ENCODE data around the gene DQX1.
A peak's percentile ranks its signal among the peaks of the same experiment; 100 is the strongest.

DQX1 gene

GRCh38 chr2:74530239-74531187 lies 4.5 kb upstream of the DQX1 start:
- no peak for DNase-seq

GRCh38 chr2:74529357-74530238 lies 3.6 kb upstream of the DQX1 start, which contains the start of the genes AUP1 and HTRA2:
AUP1 (minus strand) TSS chr2:74529706; CDS start chr2:74529629, 77 bp downstream.
HTRA2 (plus strand) TSS chr2:74529933; CDS start chr2:74530007, 74 bp downstream.
- peak; percentile 84 for DNase-seq

GRCh38 chr2:74528600-74529356 lies 2.7 kb upstream of the DQX1 start:
- DNase-seq, result no peak

GRCh38 chr2:74527741-74528140 lies 1.7 kb upstream of the DQX1 start:
- no peak for DNase-seq

- DNase-seq, result no peak
These were observed 709 bp upstream of the DQX1 start for GRCh38 chr2:74526649-74527230.

- no peak for DNase-seq
These were observed 895 bp downstream of the DQX1 start for GRCh38 chr2:74524955-74525716.

GRCh38 chr2:74524005-74524404 lies 2.0 kb downstream of the DQX1 start:
- no peak for DNase-seq

GRCh38 chr2:74522516-74522915 lies 3.5 kb downstream of the DQX1 start:
- no peak for DNase-seq

GRCh38 chr2:74516650-74517049 lies 9.4 kb downstream of the DQX1 start:
- no peak for DNase-seq

GRCh38 chr2:74515981-74516633 lies 9.9 kb downstream of the DQX1 start:
- DNase-seq, result no peak

GRCh38 chr2:74515271-74515980 lies 10.6 kb downstream of the DQX1 start:
- no peak for DNase-seq

- DNase-seq, result no peak
These were observed 11.4 kb downstream of the DQX1 start, which contains the start of gene TLX2 for GRCh38 chr2:74514368-74515270. TLX2 (plus strand) TSS chr2:74514450; CDS start chr2:74514807, 357 bp downstream.

GRCh38 chr2:74513605-74514367 lies 12.2 kb downstream of the DQX1 start:
- no peak for DNase-seq

- no peak for DNase-seq
These were observed 13.1 kb downstream of the DQX1 start for GRCh38 chr2:74512744-74513604.

- no peak for DNase-seq
These were observed 14.7 kb downstream of the DQX1 start for GRCh38 chr2:74511104-74511989.

GRCh38 chr2:74510272-74510671 lies 15.8 kb downstream of the DQX1 start:
- no peak for DNase-seq

Measured in NCI-H1417 treated with DMSO at 0.1 percent for 48 hours (cell line).